ENCODE measurements around the gene GK2. TPM values are rescaled to one million over a fixed set of nuclear protein-coding genes. Genes with fewer than 3 reads are reported as not detected.

GK2 gene
- total RNA-seq, 4 donors from 2014 or later: not detected

DNA sequence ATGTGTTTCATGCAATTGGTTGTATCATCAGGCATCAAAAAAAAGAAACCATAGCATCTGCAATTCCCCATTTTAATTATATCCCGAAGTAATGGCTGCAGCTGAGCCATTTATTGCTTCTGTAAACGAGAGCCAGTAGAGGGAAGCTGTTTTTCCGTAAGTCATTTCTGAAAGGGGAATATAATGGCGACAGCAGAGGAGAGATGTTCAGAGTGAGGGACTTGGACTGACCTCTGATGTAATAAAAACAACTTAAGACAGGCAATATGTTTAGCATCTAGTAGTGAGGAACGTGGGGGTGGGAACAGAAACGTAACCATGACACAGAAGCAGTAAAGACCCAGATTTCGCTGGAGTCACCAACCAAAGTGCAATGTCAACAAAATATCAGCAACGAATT, 50.7 kb downstream of the GK2 start:
- no peak for ATAC-seq
- TF ChIP-seq POLR2AphosphoS5 (IDR thresholded peaks at IDR 0.05): no peak
- TF ChIP-seq EP300 (IDR thresholded peaks at IDR 0.05): no peak
- no peak for TF ChIP-seq POLR2A (IDR thresholded peaks at IDR 0.05)
- TF ChIP-seq, protein P1, sequence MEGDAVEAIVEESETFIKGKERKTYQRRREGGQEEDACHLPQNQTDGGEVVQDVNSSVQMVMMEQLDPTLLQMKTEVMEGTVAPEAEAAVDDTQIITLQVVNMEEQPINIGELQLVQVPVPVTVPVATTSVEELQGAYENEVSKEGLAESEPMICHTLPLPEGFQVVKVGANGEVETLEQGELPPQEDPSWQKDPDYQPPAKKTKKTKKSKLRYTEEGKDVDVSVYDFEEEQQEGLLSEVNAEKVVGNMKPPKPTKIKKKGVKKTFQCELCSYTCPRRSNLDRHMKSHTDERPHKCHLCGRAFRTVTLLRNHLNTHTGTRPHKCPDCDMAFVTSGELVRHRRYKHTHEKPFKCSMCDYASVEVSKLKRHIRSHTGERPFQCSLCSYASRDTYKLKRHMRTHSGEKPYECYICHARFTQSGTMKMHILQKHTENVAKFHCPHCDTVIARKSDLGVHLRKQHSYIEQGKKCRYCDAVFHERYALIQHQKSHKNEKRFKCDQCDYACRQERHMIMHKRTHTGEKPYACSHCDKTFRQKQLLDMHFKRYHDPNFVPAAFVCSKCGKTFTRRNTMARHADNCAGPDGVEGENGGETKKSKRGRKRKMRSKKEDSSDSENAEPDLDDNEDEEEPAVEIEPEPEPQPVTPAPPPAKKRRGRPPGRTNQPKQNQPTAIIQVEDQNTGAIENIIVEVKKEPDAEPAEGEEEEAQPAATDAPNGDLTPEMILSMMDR (IDR thresholded peaks at IDR 0.05): no peak
- no peaks in the 10 kb centered on the region for H3K9me3 ChIP-seq
- H3K27ac ChIP-seq: no peak overlapping the region
- H3K4me3 ChIP-seq: no peak overlapping the region
- no peaks in the 10 kb centered on the region for H3K36me3 ChIP-seq
- 65 to 73% methylated on average over 8 of the region's 8 CpGs for WGBS, 2 donors (ENCODE audit: low coverage in 1 of 2)
- peaks cover 0 to 13% (median 0%) of the 10 kb centered on the region in 3 donors for H3K4me1 ChIP-seq
- H3K27me3 ChIP-seq: no peaks in the 10 kb centered on the region

Other genes with a start within 250 kb of the GK2 start
- gene NAA11, start 82.2 kb downstream of the GK2 start, total RNA-seq: not detected